Fibroblast of skin of left biceps (primary cell): ENCODE measurements around the gene SRGAP2C.
"Not testable (repeated sequence)": the region's sequence is repeated elsewhere in the genome, so short reads cannot be mapped to it uniquely, and the experiment has no call there.

ENCODE experiments used
- DNase-seq, 2 experiments: peaks; one replicate each; pipeline ENCODE4 v3.0.0-alpha.2; 2013; ENCODE audit warnings: low read depth in 2 of 2

The SRGAP2C gene

DNA sequence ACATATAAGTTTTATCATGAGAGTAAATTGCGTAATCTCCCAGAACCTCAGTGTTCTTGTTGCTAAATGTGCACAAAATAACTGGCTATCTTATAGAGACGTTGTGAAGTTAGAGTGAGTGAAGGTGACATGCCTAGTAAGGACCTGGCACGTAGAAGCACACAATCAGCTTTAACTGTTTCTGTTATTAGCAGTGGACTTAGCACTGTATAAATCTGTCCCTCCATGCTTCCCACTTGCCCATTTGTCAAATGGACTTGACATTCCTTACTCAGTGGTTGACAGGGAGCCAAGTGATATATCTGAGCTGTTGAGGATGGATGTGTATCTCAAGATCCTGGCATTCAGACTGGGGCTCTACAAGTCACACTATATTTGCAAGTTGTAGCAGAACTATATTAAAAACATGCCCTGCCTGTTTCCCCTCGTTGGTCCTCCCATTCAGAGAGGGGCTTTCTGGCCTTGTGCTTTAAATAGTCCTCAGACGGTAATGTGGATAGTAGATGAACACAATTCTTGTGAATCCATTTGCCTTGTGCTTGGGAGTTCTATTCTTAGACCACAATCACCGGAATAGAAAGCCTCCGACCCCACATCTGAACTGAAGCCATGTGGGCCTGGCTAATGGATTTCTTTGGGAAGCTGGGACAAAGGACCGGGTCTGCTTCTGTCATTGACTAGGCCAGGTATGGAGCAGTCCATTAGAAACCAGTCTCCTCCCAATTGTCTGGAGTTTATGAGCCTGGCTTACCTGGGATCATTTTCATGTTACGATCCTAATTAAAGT lies 43.0 kb downstream of the SRGAP2C start:
- not testable (repeated sequence) for DNase-seq

DNA sequence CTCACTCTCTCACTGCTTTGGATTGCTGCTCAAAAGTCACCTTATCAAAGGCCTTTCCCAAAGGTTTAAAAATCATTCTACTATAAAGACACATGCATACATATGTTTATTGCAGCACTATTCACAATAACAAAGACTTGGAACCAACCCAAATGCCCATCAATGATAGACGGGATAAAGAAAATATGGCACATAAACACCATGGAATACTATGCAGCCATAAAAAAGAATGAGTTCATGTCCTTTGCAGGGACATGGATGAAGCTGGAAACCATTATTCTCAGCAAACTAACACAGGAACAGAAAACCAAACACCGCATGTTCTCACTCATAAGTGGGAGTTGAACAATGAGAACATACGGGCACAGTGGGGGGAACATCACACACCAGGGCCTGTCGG lies 45.9 kb downstream of the SRGAP2C start:
- DNase-seq, result not testable (repeated sequence)

DNA sequence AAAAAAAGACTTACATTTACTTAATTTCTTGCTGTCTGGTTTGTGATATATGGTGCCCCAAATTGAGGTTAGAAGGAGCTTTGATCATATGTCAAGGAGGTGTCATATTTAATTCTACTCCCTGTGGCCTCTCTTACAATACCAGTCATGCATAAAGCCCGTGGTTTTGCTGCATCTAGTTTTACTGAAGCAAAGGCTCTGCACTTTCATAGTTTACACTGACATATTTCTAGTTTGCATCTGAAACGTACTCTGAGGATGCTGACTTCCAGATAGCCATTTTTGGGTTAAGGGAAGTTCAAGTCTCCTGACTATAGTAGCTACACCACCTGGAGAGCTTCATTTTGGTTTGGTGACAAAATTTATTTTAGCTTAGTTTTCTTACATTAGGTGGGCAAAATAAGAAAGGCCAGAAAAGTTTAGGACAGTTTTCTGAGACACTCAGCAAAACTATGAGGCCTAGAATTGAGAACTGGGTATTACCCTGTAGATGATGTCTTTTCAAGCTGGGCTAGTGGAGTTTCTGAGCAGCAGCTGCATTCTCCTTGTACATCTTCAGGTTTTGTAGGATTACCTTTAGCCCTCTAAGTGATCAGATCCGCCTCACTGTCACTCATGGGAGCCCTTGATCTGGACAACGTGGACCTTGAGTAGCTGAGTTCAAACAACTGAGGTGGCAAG lies 47.8 kb downstream of the SRGAP2C start:
- not testable (repeated sequence) for DNase-seq

DNA sequence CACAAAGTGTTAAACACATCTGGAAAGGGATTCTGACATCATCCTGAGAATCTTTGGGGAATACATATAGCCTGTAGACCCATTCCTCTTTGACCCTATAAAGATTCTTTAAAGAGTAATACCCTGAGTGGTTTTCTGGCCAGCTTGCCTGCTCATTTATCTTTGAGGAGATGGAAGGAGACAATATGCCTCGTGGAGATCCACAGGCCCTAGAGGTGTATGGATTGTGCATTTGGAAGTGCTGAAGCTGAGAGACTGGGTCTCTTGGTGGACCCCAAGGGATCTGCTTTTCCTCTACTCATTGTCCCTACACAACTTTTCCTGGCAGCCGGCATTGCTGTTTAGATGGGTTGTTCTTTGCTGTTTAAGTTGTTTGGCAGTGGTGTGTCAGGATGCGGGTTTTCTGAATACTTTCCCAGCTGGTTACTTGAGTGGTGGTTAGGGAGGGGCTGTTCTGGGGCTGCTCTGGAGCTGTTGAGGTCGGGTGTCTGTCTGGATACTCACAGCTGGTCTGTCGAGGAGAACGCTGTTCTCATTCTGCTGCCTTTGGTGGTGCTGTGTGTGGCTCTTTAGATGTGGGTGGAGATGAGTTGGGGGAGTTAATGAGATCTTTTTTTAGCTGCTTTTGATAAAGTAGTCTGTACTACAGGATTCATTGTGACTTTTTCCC lies 49.5 kb downstream of the SRGAP2C start:
- DNase-seq, result not testable (repeated sequence)

DNA sequence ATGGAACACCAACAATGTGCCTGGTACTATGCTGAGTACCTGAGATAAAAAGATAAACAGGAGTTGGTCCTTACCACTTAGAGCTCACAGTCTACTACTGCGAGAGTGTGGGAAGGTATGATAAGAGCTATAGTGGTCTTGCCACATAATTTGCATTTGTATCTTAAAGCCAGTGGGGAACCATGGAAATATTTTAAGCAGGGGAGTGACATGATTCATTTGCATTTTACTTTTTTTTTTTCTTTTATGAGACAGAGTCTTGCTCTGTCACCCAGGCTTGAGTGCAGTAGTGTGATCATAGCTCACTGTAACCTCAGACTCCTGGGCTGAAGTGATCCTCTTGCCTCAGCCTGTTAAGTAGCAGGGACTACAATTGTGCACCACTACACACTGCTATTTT lies 53.6 kb downstream of the SRGAP2C start:
- DNase-seq, result not testable (repeated sequence)

DNA sequence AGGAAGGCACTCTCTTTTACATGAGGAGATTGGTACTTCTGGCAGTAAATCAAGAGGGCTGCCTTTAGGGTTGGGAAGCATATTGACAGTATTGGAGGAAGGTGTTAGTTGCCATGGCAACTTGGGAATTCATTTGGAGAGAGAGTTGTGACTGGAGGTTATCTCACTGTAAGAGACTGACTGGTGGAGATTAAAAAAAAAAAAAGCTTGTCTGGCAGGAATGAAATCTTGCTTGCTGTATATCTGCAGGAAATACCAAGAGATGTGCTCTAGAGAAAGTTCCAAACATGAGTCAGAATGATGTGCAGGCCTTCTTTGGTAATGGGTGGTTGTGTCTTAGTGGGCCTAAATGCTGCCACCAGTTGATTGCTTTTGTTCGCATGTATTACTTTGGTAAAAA lies 59.1 kb downstream of the SRGAP2C start:
- DNase-seq, result not testable (repeated sequence)

DNA sequence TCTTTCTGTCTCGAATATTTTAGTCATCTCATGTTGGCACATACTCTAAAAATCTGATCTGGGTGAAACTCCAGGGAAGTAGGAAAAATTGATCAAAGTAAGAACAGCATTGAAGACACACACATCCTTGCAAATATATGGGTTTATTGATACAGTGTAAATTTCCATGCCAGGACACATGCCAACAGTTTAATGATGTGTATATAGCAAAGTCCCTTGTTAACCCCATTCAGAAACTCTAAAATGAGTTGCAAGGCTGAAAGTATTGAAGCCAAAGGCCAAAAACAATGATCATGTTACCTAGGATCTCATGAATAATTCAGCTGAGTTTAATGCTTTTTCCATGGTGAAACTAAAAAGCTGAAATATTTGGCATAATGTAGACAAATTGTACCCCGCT lies 61.6 kb downstream of the SRGAP2C start:
- DNase-seq, result not testable (repeated sequence)

DNA sequence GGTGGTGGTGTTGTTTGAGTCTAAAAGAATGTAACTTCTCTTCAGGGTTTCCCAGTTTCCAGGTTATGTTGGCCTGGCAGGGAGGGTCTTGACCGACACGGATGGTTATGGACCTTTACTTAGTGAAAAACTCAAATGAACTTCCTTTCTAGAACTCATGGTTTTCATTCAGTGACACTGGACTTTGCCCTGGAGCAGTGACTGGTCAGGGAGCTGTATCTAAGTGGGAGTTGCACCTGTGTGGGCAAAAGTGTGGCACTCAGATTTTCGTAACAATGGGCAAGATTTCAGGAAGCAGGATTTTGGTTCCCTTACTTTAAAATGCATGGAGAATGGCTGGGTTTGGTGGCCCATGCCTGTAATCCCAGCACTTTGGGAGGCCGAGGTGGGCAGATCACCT lies 67.9 kb downstream of the SRGAP2C start:
- DNase-seq, result not testable (repeated sequence)

DNA sequence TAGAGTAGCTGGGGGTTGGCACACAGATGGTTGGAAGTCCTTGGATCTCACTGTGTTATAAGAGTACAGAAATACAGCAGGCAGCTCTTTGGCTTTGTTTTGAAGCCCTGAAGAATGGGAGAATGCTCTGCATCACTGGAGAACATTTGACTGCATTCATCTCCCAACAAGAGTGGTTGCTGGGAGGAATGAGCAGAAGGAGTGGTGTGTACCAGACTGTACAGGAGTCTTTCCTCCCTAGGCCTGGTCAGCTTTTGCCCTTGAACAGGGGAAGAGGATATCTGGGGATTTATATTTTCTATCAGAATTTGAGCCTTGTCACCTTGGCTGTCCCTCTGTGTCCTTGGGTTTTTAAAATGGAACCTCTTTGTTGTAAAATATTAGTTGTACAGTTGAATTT lies 69.8 kb downstream of the SRGAP2C start:
- DNase-seq, result not testable (repeated sequence)

DNA sequence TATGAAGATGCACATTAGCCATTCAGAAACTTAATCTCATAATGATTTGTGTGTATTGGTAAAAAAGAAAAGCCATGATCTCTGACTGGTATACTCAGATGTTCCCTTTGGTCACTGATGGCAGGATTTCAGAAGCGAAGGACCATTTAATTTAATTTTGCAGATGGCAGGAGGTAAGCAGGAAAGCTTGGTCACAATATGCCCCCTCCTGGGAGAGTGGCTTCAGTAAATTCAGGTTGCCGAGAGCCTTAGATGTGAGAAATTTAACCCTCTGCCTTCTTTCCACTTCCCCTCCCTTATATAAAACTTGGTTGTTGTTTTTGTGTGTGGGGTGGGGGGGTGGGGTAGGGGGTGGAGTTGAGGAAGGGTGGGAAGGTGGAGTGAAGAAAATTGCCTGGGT lies 72.9 kb downstream of the SRGAP2C start:
- not testable (repeated sequence) for DNase-seq

DNA sequence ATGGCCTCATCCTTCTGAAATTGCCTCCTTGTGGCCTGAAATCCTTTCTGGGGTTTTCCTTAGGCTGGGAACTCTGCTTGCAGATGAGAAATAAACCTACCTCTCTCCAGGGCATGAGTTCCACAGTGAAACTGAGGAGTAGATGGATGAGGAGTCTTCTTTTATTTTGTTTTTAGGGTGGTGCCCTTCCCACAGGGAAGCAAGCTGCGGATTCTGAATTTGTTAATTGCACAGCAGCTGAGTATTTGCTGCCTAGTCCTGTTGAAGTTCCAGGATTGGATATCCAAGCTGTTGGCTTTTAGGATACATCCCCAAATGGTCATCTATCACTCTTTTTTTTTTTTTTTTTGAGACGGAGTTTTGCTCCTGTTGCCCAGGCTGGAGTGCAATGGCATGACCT lies 73.4 kb downstream of the SRGAP2C start:
- not testable (repeated sequence) for DNase-seq

DNA sequence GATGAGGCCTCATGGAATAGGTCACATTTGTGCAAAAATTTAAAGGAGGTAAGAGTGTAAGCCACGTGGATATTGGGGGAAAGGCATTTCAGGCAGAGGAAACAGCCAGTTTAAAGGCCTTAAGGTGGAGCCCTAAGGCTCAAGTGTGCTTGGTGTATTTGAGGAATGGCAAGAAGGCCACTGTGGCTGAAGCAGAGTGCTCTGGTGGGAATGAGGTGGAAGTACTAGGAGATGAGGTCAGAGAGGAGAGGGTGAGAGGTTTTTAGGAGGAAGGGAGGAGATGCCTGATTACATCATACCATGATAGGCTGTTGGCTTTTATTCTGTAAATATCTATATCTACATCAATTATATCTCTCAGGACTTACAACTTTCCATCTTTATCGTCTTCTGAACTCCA lies 75.4 kb downstream of the SRGAP2C start:
- not testable (repeated sequence) for DNase-seq

DNA sequence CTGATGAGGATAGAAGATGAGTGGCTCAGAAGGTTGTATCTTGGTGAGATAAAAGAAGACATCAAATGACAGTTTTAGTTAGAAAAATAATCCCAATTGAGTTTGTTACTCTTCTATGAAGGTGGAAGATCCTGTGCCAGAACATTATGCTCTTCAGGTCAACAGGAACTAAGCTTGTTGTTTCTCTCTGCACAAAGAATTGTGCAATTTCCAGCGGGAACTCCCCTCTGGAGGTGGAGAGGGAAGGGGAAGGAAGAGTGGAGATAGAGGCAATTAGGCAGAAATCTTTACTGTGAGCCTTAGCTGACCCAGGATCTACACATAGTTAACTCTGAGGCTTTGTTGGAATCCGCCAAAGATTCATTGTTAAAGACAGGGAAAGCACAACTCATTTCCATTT lies 77.4 kb downstream of the SRGAP2C start:
- DNase-seq, result not testable (repeated sequence)

DNA sequence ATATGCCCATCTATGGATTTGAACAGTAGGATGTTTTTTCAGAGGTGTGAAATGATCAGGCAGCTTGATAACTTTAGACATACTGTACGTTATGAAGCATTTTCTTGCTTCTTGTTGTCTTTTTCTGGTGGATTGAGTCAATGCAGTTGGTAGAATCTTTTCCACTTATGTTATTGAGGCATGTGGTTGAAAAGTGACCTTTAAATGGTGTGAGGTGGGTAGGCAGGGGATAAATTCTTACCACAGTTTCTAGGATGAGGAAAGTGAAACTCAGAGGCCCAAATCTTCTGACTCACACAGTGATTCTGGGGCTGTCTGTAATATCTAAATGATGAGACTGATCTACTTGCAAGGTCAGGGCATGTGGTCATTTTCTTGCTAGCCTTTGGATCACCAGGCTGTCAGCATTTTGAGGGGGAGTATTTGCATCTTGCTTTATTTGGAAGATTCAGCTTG lies 79.0 kb downstream of the SRGAP2C start:
- not testable (repeated sequence) for DNase-seq

DNA sequence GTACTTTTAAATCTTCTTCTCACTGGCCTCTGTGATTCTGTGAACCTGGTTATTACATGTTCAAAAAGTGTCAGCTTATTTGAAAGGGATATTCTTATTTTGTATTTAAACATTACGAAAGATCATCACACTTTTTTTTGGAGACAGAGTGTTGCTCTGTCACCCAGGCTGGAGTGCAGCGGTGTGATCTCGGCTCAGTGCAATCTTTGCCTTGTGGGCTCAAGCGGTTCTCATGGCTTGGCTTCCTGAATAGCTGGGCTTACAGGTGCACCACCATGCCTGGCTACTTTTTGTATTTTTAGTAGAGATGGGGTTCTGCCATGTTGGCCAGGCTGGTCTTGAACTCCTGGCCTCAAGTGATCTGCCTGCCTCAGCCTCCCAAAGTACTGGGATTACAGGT lies 82.3 kb downstream of the SRGAP2C start:
- DNase-seq, result not testable (repeated sequence)

DNA sequence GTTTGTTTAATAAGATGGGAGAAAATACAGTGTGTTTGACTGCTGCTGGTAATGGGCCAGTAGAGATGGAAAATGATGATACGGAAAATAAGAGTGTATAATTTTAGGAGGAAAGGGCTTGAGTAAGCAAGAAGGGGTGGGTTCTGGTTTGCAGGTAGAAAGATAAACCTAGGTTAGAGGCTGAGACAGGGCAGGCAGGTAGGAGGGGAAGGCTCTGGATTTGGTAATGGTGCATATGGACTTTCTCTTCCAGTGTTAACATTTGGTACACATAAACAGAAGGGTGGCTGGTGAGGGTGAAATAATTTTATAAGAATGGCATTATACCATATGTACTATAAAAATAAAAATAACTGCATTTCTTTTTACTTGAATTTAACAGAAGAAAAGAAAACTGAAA lies 84.5 kb downstream of the SRGAP2C start:
- DNase-seq, result not testable (repeated sequence)

DNA sequence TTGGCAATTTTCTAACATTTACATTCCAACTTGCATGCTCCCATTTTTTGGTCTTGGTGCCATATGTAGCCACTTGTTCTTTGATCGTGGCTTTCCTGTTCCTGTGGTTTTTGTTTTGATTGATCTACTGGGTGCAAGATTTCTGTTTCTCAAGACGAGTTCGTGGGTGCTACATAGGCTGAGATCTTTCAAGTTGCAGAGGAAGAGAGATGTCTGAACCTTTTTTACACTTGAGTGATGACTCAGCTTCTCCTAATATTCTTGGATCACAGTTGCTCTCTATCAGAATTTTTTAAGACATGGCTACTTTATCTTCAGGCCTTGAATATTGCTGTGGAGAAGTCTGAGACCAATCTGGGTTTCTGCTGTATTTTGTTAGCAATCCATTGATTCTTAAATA lies 85.2 kb downstream of the SRGAP2C start:
- DNase-seq, result not testable (repeated sequence)

DNA sequence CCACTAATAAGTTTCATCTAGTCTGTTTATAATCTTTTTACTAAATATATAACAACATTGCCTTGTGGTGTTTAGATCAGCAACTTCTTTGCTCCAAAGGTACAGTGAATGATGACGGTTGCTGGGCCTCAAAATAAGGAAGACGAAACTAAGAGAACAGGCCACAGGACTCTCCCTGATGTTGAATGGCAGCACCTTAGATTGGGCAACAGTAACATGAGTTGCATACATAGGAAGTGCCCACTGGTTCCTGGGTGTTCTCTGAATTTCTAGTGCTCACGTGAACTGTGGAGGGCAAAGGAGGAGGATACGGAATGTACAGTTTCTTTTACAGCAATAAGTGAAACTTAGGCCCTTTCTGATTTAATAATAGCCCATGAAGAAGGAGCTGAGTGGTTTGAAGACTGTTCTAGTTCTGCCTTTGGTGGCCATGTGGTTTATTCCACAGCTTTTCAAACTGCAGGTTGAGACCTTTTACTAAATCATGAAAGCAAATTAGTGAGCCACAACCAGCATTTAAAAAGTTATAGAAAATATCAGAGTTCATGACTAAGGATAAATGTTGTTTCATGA lies 86.5 kb downstream of the SRGAP2C start:
- not testable (repeated sequence) for DNase-seq

DNA sequence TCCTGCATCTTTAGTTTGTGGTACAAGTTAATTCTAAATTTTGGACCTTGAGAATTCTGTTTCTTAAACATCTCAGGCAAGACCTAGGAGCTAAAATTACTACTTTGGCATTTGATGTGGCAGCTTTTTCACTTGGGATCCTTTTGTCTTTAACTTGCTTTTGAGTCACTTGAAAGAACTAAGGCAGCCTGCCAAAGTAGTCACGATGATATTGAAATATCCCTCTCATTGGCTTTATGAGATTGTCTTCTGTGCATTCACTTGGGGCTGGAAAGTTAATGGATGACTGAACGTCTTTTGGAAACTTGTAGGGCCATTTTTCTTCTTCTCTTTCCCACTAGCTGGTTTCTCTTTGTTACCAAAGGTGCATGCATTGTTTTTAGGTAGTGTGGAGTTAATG lies 90.7 kb downstream of the SRGAP2C start:
- not testable (repeated sequence) for DNase-seq

DNA sequence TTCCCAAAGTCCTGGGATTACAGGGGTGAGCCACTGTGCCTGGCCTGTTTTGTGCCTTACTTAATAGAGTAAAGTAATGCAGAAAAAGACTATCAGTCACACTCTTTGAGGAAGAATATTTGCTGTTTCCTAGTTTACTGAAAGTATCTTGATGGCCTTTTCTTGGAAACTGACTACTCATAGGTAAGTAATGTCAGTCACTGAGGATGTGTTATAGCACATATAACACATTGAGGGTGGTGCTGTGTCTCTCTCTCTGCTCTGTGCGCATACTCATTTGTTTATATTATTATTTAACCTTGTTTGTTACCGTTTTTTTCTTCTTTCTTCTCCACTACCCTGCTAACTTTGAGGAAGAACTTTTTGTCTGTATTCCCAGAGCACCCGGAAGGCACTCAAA lies 93.4 kb downstream of the SRGAP2C start:
- DNase-seq, result not testable (repeated sequence)

DNA sequence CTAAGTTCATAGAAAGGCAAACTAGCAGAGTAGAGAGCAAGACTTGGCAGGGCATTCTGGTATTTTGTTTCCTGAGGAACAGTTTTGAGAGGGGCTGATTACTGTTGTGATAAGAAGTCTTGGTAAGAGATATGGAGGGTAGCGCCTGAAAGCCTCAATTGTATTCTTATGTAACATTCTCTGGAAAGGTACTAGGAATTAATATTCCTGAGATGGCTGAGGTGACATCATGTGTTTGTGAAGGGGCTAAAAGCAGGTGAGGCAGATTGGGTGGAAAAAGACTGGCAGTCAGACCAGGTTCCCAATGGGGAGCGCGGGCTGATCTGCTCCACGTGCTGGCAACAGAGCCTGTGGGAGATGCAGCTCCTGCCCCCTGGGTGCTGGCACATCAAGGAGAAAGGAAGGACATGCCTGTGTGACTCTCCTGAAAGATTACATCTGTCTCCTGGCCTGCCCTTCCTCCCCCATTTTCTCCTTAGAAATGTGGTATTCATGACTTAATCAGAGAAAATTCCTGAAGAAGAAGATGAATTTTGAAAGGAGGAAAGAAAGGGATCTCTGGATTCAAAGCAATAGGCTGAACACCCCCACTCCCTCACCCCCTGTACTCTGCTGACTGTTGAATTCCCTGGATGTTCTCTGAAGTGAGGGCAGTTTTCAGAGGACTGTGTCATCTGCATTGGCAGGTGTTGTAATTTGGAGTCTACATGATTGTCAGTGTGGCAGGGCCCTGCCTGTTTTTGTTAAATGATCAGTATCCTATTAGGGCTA lies 94.2 kb downstream of the SRGAP2C start:
- DNase-seq, result peak in 1 of 2 experiments; percentile 6
